ENCODE results near the gene RAD51B.

DNA sequence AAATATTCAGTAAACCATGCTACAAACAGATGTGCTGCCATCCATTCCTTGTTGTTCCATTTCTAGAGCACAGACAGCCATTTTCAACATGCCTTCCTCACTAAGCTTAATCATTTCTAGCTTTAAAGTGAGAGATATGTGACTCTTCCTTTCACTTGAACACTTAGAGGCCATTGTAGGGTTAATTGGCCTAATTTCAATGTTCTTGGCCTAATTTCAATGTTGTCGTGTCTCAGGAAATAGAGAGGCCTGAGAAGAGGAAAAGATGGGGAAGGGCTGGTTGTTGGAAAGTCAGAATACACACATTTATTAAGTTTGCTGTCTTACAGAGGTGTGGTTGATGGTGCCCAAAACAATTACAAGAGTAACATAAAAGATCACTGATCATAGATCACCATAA is 538.2 kb downstream of the RAD51B start:
- TF ChIP-seq SMARCE1 (IDR thresholded peaks at IDR 0.05) = no peak
- no peak for TF ChIP-seq SAP30 (IDR thresholded peaks at IDR 0.05; ENCODE audit: borderline replicate concordance, insufficient read depth, low read depth, low read length, poor library complexity, severe bottlenecking)
- TF ChIP-seq, protein P1, sequence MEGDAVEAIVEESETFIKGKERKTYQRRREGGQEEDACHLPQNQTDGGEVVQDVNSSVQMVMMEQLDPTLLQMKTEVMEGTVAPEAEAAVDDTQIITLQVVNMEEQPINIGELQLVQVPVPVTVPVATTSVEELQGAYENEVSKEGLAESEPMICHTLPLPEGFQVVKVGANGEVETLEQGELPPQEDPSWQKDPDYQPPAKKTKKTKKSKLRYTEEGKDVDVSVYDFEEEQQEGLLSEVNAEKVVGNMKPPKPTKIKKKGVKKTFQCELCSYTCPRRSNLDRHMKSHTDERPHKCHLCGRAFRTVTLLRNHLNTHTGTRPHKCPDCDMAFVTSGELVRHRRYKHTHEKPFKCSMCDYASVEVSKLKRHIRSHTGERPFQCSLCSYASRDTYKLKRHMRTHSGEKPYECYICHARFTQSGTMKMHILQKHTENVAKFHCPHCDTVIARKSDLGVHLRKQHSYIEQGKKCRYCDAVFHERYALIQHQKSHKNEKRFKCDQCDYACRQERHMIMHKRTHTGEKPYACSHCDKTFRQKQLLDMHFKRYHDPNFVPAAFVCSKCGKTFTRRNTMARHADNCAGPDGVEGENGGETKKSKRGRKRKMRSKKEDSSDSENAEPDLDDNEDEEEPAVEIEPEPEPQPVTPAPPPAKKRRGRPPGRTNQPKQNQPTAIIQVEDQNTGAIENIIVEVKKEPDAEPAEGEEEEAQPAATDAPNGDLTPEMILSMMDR (IDR thresholded peaks at IDR 0.05 in 2 of 3, conservative IDR thresholded peaks at IDR 0.05 in 1 of 3; ENCODE audit: insufficient read depth in 2 of 3, low read depth in 1 of 3, low read length in 3 of 3) = no peak
- TF ChIP-seq STAG1 (CRISPR knock-in tag; IDR thresholded peaks at IDR 0.05; ENCODE audit: borderline replicate concordance) = no peak
- TF ChIP-seq POLR2A (conservative IDR thresholded peaks at IDR 0.05) = no peak
- TF ChIP-seq ZNF717 (CRISPR knock-in tag; IDR thresholded peaks at IDR 0.05) = no peak
- no peak for TF ChIP-seq TAF7 (tag; IDR thresholded peaks at IDR 0.05)
- no peak for TF ChIP-seq CEBPG (CRISPR knock-in tag; IDR thresholded peaks at IDR 0.05)
- TF ChIP-seq CEBPG (tag; conservative IDR thresholded peaks at IDR 0.05 in 1 of 2, IDR thresholded peaks at IDR 0.05 in 1 of 2) = no peak
- TF ChIP-seq, protein P2, sequence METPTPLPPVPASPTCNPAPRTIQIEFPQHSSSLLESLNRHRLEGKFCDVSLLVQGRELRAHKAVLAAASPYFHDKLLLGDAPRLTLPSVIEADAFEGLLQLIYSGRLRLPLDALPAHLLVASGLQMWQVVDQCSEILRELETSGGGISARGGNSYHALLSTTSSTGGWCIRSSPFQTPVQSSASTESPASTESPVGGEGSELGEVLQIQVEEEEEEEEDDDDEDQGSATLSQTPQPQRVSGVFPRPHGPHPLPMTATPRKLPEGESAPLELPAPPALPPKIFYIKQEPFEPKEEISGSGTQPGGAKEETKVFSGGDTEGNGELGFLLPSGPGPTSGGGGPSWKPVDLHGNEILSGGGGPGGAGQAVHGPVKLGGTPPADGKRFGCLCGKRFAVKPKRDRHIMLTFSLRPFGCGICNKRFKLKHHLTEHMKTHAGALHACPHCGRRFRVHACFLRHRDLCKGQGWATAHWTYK (CRISPR knock-in tag; IDR thresholded peaks at IDR 0.05) = no peak
- TF ChIP-seq, protein P3, sequence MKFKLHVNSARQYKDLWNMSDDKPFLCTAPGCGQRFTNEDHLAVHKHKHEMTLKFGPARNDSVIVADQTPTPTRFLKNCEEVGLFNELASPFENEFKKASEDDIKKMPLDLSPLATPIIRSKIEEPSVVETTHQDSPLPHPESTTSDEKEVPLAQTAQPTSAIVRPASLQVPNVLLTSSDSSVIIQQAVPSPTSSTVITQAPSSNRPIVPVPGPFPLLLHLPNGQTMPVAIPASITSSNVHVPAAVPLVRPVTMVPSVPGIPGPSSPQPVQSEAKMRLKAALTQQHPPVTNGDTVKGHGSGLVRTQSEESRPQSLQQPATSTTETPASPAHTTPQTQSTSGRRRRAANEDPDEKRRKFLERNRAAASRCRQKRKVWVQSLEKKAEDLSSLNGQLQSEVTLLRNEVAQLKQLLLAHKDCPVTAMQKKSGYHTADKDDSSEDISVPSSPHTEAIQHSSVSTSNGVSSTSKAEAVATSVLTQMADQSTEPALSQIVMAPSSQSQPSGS (CRISPR knock-in tag; IDR thresholded peaks at IDR 0.05) = no peak
- no peak for TF ChIP-seq ZKSCAN1 (IDR thresholded peaks at IDR 0.05; ENCODE audit: low read depth, low read length)
- no peak for TF ChIP-seq SP2 (IDR thresholded peaks at IDR 0.05; ENCODE audit: extremely low read depth, low read depth, low read length, poor library complexity, severe bottlenecking)

Measured in K562 (cell line).